ENCODE measurements around the gene BRF1.

BRF1 gene

DNA sequence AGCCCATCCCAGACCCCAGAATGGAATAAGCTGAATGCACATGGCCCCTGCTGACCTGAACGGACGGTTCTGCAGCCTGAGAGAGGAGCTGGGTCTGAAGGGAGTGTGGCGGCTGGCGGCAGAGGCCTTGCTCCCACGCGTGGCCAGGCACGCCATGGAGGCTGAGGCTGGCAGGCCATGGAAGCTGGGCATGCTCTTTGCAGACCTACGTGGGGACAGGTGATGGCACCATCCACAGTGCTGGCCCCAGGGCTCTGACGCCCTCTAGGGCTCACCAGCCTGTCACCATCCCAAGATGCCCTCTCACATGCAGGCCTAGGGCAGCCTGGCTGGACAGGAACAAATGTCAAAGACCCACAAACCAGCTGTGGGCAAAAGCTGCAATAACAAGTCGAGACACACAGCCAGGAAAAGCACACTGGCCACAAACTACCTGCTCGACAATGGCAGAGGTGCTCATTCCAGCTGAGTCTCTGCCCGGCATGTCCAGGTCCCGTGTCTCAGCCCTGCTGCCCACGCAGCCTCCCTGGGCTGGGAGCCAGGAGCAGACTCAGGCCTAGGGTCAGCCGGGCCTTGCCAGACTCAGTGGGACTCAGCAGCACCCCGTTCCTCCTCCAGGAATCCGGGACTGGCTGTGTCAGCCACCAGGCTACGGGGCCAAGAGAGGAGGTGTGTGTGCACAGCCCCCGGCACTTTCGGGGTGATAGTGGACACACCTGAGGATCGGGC, 32.8 kb downstream of the BRF1 start:
- H3K9me3 ChIP-seq (ENCODE audit: control insufficient read depth, low read length) = no peaks in the 10 kb centered on the region
- H3K27me3 ChIP-seq (ENCODE audit: control insufficient read depth, insufficient read depth, low read length) = no peaks in the 10 kb centered on the region
- no peak overlapping the region for H3K4me3 ChIP-seq (ENCODE audit: low read depth, low read length)
- TF ChIP-seq, protein P1, sequence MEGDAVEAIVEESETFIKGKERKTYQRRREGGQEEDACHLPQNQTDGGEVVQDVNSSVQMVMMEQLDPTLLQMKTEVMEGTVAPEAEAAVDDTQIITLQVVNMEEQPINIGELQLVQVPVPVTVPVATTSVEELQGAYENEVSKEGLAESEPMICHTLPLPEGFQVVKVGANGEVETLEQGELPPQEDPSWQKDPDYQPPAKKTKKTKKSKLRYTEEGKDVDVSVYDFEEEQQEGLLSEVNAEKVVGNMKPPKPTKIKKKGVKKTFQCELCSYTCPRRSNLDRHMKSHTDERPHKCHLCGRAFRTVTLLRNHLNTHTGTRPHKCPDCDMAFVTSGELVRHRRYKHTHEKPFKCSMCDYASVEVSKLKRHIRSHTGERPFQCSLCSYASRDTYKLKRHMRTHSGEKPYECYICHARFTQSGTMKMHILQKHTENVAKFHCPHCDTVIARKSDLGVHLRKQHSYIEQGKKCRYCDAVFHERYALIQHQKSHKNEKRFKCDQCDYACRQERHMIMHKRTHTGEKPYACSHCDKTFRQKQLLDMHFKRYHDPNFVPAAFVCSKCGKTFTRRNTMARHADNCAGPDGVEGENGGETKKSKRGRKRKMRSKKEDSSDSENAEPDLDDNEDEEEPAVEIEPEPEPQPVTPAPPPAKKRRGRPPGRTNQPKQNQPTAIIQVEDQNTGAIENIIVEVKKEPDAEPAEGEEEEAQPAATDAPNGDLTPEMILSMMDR (IDR thresholded peaks at IDR 0.05) = no peak
- H2AFZ ChIP-seq = no peak overlapping the region
- H3K27ac ChIP-seq = no peak overlapping the region
- H3K4me1 ChIP-seq = no peaks in the 10 kb centered on the region
- H3K9ac ChIP-seq = no peak overlapping the region
- peaks cover 14% of the 10 kb centered on the region for H3K79me2 ChIP-seq
- no peaks in the 10 kb centered on the region for H3K36me3 ChIP-seq (ENCODE audit: control insufficient read depth, insufficient read depth, low read length)
- H3K4me2 ChIP-seq (ENCODE audit: low read length) = no peak overlapping the region

DNA sequence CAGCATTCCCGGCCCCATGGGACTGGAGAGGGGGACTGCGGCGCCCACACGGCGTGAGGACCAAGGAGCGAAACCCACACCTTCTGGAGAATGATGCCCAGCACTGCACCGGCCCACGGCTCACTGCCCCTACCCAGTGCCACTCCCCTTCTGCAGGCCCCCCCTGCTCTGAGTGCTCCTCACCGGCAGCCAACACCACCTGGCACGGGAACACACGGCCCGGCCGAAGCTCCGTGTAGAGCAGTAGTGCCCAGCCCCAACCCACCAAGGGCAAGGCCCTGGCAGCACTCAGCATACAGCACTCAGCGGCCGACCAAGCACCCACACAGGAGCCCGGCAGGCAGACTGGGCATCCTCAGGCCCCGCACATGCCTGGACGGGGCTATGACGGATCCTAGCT, 39.0 kb downstream of the BRF1 start:
- no peak overlapping the region for H3K4me3 ChIP-seq (ENCODE audit: low read depth, low read length)
- H3K9ac ChIP-seq = no peak overlapping the region
- no peak overlapping the region for H3K27ac ChIP-seq
- no peaks in the 10 kb centered on the region for H3K36me3 ChIP-seq (ENCODE audit: control insufficient read depth, insufficient read depth, low read length)
- H3K4me1 ChIP-seq = no peaks in the 10 kb centered on the region
- H3K79me2 ChIP-seq = peaks cover 12% of the 10 kb centered on the region
- H3K9me3 ChIP-seq (ENCODE audit: control insufficient read depth, low read length) = no peaks in the 10 kb centered on the region
- no peaks in the 10 kb centered on the region for H3K27me3 ChIP-seq (ENCODE audit: control insufficient read depth, insufficient read depth, low read length)
- TF ChIP-seq, protein P1 (IDR thresholded peaks at IDR 0.05) = no peak
- no peak overlapping the region for H2AFZ ChIP-seq
- no peak overlapping the region for H3K4me2 ChIP-seq (ENCODE audit: low read length)

DNA sequence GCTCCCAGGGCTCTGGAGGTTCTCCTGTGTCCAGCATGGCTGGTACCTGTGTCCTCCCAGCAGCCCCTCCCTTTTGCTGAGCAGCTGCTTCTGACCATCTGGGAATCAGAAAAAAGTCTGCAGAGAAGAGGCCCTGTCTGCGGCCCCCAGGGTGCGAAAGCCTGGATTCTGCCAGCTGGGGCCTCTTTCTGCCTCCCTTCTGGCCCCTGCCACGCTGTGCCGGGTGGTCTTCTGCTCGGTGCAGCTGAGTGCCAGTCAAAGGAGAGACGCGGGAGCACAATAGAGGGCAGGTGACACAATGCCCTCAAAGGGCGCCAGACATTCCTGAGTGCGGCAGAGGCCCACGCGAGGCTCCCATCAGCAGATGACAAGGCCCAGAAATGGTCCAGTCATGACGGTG, 39.8 kb downstream of the BRF1 start:
- peaks cover 13% of the 10 kb centered on the region for H3K79me2 ChIP-seq
- no peaks in the 10 kb centered on the region for H3K4me1 ChIP-seq
- H3K4me2 ChIP-seq (ENCODE audit: low read length) = no peak overlapping the region
- no peaks in the 10 kb centered on the region for H3K9me3 ChIP-seq (ENCODE audit: control insufficient read depth, low read length)
- no peaks in the 10 kb centered on the region for H3K27me3 ChIP-seq (ENCODE audit: control insufficient read depth, insufficient read depth, low read length)
- no peak overlapping the region for H3K4me3 ChIP-seq (ENCODE audit: low read depth, low read length)
- H3K9ac ChIP-seq = no peak overlapping the region
- H3K27ac ChIP-seq = no peak overlapping the region
- no peaks in the 10 kb centered on the region for H3K36me3 ChIP-seq (ENCODE audit: control insufficient read depth, insufficient read depth, low read length)
- no peak overlapping the region for H2AFZ ChIP-seq
- TF ChIP-seq, protein P1 (IDR thresholded peaks at IDR 0.05) = no peak

DNA sequence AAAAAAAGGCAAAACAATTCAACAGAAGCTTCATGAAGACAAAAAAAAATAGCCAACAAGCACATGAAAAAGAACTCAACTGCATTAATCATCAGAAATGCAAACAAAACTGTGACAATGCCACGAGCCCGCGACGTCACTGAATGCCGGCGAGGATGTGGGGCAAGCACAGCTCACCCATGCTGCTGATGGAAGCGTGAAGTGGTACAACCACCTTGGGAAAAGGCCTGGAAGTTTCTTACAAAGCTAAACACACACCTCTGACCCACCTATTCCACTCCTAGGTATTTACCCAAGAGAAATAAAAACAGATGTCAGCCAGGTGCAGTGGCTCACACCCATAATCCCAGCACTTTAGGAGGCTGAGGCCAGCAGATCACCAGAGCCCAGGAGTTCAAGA, 42.0 kb downstream of the BRF1 start:
- no peaks in the 10 kb centered on the region for H3K27me3 ChIP-seq (ENCODE audit: control insufficient read depth, insufficient read depth, low read length)

More for the DNA sequence above, 42.0 kb downstream of the BRF1 start:
- H3K36me3 ChIP-seq (ENCODE audit: control insufficient read depth, insufficient read depth, low read length) = no peaks in the 10 kb centered on the region
- no peak overlapping the region for H2AFZ ChIP-seq
- H3K27ac ChIP-seq = no peak overlapping the region
- no peaks in the 10 kb centered on the region for H3K4me1 ChIP-seq
- no peaks in the 10 kb centered on the region for H3K9me3 ChIP-seq (ENCODE audit: control insufficient read depth, low read length)
- TF ChIP-seq, protein P1 (IDR thresholded peaks at IDR 0.05) = no peak
- no peak overlapping the region for H3K4me3 ChIP-seq (ENCODE audit: low read depth, low read length)
- H3K4me2 ChIP-seq (ENCODE audit: low read length) = no peak overlapping the region
- no peak overlapping the region for H3K9ac ChIP-seq
- H3K79me2 ChIP-seq = peaks cover 13% of the 10 kb centered on the region

Measured in parathyroid adenoma (tissue), 2 donors.